DMS 273 (cell line): ENCODE results near the gene SPATA3.
A peak's percentile ranks its signal among the peaks of the same experiment; 100 is the strongest.

ENCODE experiments used
- DNase-seq: peaks from one replicate; lab custom pipeline; 2025; ENCODE audit not compliant: unreplicated experiment; lab: John Stamatoyannopoulos, UW

Gene SPATA3

DNA sequence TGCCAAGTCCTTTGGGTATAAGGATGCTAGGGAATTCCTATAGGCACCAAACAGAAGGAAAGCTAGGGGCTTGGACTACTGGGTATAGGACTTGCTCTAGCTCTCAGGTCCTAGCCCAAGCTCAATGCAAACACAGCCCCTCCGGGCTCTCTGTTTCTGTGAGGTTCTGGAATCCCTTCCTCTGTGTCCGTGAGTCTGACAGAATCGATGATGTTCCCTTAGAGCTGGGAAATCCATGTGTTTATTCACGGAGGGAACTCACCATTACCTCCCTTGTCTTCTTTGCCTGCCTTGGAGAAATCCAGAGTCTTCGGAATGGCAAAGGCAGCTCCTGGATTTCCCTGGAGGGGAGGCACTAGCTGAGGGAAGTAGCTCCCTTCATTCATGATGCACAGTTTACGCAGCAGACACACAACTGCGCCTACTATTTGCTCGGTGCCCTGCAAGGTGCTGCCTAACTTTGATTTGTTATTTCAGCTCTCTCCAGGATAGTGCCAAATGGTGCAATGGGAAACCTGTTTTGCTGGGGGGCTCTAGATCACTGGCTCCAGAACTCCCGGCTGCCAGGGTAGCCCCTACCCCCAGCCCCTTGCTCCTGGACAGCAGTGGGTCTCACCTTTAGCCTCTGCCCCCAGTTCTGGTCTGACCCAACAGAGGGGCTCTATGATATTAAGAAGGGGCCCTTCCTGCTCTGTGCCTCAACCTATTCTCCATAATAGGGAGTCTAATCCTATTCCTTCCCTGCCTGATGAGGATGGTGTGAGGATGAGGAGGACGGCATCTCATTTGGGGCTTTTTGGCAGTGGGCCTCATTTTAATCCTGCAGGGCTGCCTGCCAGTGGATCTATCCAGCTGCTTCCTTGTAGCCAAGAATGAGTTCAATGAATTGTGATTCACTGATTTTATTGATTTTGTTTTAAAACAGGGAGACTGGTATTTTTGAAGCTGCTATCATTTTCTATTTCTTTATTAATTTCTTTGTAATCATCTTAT is 52.3 kb downstream of the SPATA3 start:
- DNase-seq = peak; percentile 28

DNA sequence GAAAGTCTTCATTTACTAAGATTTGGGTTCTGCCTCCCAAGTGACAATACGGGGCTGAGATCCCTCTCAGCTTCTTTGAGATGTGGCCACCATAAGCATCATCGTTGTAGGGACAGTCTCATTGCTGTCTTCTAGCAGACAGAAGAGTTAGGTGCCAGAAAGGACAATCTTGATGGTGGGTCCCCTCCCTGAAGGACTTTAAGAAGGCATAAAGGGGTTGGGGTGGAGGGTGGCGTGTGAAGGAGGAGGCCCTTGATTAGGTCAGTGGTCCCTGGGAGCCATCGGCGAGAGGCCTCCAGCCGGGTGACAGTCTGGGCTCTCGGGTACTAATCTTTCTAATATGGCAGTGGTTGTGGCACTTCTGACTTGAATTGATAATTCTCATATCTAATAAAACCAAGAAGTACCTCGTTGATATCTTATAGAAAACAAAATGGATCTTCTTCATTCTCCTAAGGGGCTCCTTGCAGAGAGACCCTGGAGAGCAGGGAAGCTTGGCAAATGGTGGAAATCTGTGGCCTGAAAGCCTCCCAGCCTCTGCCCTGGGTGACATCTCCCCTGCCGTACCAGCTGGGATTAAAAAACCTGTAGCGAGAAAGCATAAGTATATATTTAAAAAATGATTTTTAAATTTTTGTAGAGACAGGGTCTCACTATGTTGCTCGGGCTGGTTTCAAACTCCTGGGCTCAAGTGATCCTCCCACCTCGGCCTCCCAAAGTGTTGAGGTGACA is 53.5 kb downstream of the SPATA3 start:
- no peak for DNase-seq

DNA sequence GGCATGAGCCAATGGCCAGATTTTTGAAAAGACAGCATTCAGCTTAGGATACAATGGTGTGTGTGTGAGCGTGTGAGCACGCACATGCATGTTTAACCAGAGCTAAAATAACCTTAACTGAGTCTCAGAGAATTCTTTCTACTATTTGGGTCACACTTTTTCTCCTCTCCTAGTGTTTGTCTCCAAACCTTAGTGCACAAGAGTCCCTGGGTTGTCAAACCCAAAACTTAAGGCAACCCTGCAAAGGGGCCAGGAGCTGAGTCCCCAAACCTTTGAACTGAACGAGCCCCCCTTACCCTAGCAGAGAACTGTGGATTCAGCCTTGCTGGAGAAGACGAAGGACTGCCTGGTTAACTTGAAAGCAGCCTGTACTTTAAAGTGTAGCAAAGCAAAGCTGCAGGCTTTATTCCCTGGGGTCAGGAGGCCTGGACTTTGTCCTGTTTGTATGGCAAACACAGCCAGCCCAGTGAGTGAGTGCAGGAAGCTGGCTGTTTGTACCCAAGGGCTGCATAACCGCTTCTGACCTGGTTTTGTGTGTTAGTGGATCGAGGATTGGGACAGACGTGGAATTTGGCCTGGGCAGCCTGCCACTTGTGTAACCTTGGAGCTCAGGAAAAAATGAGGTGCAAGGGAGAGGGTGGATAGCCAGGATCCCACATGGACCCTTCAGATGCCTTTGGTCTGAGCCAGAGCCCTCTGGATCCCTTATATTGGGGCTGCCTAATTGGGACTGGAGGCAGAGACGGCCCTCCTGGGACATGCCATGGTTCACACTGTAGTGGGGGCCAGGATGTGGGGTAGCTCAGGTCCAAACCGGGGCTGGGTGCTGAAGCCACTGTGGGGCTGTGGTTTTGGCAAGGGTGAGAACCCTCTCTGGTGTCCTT is 54.3 kb downstream of the SPATA3 start:
- DNase-seq = no peak

DNA sequence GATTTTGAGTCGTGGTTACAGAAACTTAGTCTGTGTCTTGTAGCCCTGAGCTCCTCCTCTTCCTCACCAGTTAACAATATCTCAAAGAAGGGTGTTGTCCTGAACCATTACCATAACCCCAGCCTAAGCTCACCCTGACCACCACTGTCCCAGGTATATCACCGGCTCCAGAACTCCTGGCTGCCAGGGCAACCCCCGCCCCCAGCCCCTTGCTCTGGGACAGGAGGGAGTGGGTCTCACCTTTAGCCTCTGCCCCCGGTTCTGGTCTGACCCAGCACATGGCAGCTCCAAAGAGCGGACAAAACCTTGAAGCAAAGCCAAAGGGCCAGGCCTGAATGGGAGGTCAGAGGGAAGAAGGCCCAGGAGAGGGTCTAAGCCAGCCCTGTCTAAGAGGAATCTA is 55.2 kb downstream of the SPATA3 start:
- DNase-seq = no peak

GRCh38 chr2:231052494-231053451 is 56.9 kb downstream of the SPATA3 start:
- DNase-seq = peak; percentile 95

GRCh38 chr2:231053846-231054245 is 57.9 kb downstream of the SPATA3 start:
- DNase-seq = no peak

GRCh38 chr2:231056453-231057416 is 60.8 kb downstream of the SPATA3 start, which contains the start of gene PSMD1:
TSS of gene PSMD1 (plus strand) at chr2:231056867. CDS start at chr2:231057026, 159 bp downstream.
- DNase-seq = peak; percentile 96

DNA sequence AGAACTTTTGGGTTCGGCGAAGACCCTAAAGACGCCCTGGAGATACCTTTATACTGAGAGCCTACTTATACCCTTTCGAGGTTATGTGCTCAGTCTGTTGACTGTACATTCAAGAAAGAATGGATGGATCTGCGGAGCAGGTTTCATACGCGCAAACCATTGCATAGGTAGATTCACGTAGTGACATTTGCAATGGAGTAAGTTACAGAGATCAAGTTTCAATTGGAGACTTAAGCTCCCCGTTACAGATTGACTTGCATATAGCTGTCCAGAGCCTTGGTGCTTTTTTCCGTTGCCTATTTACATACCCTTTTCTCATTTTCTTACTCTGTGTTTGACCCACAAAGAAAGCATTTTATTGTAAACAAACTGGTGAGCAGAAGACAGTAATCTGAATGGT is 61.7 kb downstream of the SPATA3 start:
- DNase-seq = peak; percentile 51
